ENCODE measurements around the gene CHST10. TPM values are rescaled to one million over a fixed set of nuclear protein-coding genes. Genes with fewer than 3 reads are reported as not detected.

The CHST10 gene
- total and polyA plus RNA-seq, 7 donors: 0.46 to 15.1 (median 6.8) TPM

GRCh38 chr2:100407563-100407962 lies 9.9 kb downstream of the CHST10 start:
- H3K36me3 ChIP-seq: peaks cover 14 to 42% (median 17%) of the 10 kb centered on the region in 4 donors
- H3K27me3 ChIP-seq: no peaks in the 10 kb centered on the region
- TF ChIP-seq EP300 (IDR thresholded peaks at IDR 0.05) (no peak), POLR2A (IDR thresholded peaks at IDR 0.05) (no peak), POLR2AphosphoS5 (IDR thresholded peaks at IDR 0.05) (no peak)
- TF ChIP-seq, protein P1, sequence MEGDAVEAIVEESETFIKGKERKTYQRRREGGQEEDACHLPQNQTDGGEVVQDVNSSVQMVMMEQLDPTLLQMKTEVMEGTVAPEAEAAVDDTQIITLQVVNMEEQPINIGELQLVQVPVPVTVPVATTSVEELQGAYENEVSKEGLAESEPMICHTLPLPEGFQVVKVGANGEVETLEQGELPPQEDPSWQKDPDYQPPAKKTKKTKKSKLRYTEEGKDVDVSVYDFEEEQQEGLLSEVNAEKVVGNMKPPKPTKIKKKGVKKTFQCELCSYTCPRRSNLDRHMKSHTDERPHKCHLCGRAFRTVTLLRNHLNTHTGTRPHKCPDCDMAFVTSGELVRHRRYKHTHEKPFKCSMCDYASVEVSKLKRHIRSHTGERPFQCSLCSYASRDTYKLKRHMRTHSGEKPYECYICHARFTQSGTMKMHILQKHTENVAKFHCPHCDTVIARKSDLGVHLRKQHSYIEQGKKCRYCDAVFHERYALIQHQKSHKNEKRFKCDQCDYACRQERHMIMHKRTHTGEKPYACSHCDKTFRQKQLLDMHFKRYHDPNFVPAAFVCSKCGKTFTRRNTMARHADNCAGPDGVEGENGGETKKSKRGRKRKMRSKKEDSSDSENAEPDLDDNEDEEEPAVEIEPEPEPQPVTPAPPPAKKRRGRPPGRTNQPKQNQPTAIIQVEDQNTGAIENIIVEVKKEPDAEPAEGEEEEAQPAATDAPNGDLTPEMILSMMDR (IDR thresholded peaks at IDR 0.05): no peak
- H3K9me3 ChIP-seq: no peaks in the 10 kb centered on the region
- intact Hi-C loops (cut with DNase I): no loop called here
- DNase-seq: no peak
- no peaks in the 10 kb centered on the region for H3K4me1 ChIP-seq
- 54 to 91% methylated on average over 6 of the region's 6 CpGs for WGBS, 2 donors
- no peak overlapping the region for H3K4me3 ChIP-seq
- H3K27ac ChIP-seq: no peak overlapping the region

DNA sequence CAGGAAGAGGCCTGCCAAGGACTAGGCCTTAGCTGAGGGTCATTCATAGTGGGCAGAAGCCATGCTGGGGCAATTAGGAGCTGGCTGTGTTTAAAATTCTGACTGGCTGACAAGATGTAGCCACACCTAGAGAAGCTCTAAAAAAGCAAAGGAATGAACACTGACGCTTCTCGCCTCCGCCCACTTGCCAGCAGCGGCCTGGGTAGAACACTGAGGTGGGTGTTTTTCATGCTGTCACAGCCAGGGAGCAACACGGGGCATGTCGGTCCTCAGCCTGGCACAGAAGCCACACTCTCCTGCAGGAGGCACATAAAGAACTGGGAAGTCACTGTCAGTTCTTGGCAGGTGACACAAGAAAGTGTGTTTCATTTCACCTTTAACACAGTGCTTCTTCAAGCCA lies 10.4 kb downstream of the CHST10 start:
- Histone ChIP-seq H3K4me1 (no peaks in the 10 kb centered on the region), H3K27me3 (no peaks in the 10 kb centered on the region), H3K4me3 (no peak overlapping the region), H3K27ac (no peak overlapping the region), H3K36me3 (peaks cover 18 to 46% (median 20%) of the 10 kb centered on the region in 4 donors), H3K9me3 (no peaks in the 10 kb centered on the region)
- TF ChIP-seq EP300 (IDR thresholded peaks at IDR 0.05) (no peak), POLR2A (IDR thresholded peaks at IDR 0.05) (no peak), POLR2AphosphoS5 (IDR thresholded peaks at IDR 0.05) (no peak)
- TF ChIP-seq, protein P1 (IDR thresholded peaks at IDR 0.05): no peak
- 62 to 89% methylated on average over 6 of the region's 6 CpGs for WGBS, 2 donors
- no peak for DNase-seq
- intact Hi-C loops (cut with DNase I): no loop called here

DNA sequence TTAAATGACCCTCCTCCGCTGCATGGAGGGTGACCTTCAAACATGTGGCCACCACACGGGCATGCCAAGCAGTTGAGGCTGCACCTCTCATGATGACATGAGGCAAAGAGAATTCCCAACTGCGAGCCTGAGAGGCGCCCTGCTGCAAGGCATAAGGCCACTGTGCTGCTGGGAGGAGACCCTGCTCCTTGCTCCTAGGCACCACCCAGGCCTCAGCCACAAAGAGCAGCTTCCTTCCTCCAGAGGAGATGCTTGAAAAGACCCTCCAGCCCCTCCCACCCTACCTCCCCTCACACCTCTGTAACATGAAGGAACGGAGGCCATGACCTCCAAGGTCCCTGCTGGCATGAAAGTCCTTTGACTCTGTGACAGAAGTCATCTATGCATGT lies 11.4 kb downstream of the CHST10 start:
- WGBS, 2 donors: 94 to 96% methylated on average over 5 of the region's 5 CpGs
- DNase-seq: no peak
- Histone ChIP-seq H3K9me3 (no peaks in the 10 kb centered on the region), H3K27ac (no peak overlapping the region), H3K27me3 (no peaks in the 10 kb centered on the region), H3K4me1 (no peaks in the 10 kb centered on the region), H3K36me3 (peaks cover 18 to 56% (median 26%) of the 10 kb centered on the region in 4 donors), H3K4me3 (no peak overlapping the region)
- intact Hi-C loops (cut with DNase I): no loop called here
- TF ChIP-seq, protein P1 (IDR thresholded peaks at IDR 0.05): no peak
- TF ChIP-seq EP300 (IDR thresholded peaks at IDR 0.05) (no peak), POLR2A (IDR thresholded peaks at IDR 0.05) (no peak), POLR2AphosphoS5 (IDR thresholded peaks at IDR 0.05) (no peak)

- no peaks in the 10 kb centered on the region for H3K9me3 ChIP-seq
- no peak overlapping the region for H3K4me3 ChIP-seq
- intact Hi-C loops (cut with DNase I): no loop called here
- no peak for DNase-seq
- H3K27me3 ChIP-seq: no peaks in the 10 kb centered on the region
- no peaks in the 10 kb centered on the region for H3K4me1 ChIP-seq
- H3K36me3 ChIP-seq: peaks cover 18 to 56% (median 27%) of the 10 kb centered on the region in 4 donors
- 91 to 96% methylated on average over 13 of the region's 13 CpGs for WGBS, 2 donors
- TF ChIP-seq, protein P1 (IDR thresholded peaks at IDR 0.05): no peak
- no peak for TF ChIP-seq POLR2AphosphoS5 (IDR thresholded peaks at IDR 0.05)
- H3K27ac ChIP-seq: no peak overlapping the region
Measured at GRCh38 chr2:100405403-100406119, 11.9 kb downstream of the CHST10 start.

- no peaks in the 10 kb centered on the region for H3K4me1 ChIP-seq
- peaks cover 18 to 56% (median 27%) of the 10 kb centered on the region in 4 donors for H3K36me3 ChIP-seq
- no peak for TF ChIP-seq POLR2A (IDR thresholded peaks at IDR 0.05)
- no peak for TF ChIP-seq EP300 (IDR thresholded peaks at IDR 0.05)
- TF ChIP-seq, protein P1 (IDR thresholded peaks at IDR 0.05): no peak
- no peak for TF ChIP-seq POLR2AphosphoS5 (IDR thresholded peaks at IDR 0.05)
- H3K27ac ChIP-seq: no peak overlapping the region
- intact Hi-C loops (cut with DNase I): no loop called here
- no peaks in the 10 kb centered on the region for H3K9me3 ChIP-seq
- WGBS, 2 donors: 92 to 95% methylated on average over 7 of the region's 7 CpGs
- DNase-seq: no peak
- H3K4me3 ChIP-seq: no peak overlapping the region
- H3K27me3 ChIP-seq: no peaks in the 10 kb centered on the region
Measured at GRCh38 chr2:100404411-100404810, 13.1 kb downstream of the CHST10 start.
